ENCODE measurements around the gene RBM22. TPM values are rescaled to one million over a fixed set of nuclear protein-coding genes. Genes with fewer than 3 reads are reported as not detected.
"Not testable (repeated sequence)": the region's sequence is repeated elsewhere in the genome, so short reads cannot be mapped to it uniquely, and the experiment has no call there.

RBM22 gene
- total RNA-seq (100 to 1,000 TPM in 1 of 5 donors, 10 to 100 TPM in 4; 22.8 to 116 (median 27.9) TPM), polyA plus RNA-seq (10 to 100 TPM; 18.9 to 28.0 (median 23.9) TPM)
- long read RNA-seq, donor 1, partial matches to known transcripts = 0 of 5 reads
- long read RNA-seq, donor 1, other reads (novel, unspliced or antisense) = 0 of 5 reads
- long read RNA-seq, donor 2, transcript RBM22-201 (11 exons, 2,342 nt) = major isoform, 6 of 7 reads
- long read RNA-seq, donor 2, partial matches to known transcripts = 0 of 7 reads
- long read RNA-seq, donor 2, other reads (novel, unspliced or antisense) = 0 of 7 reads
- long read RNA-seq, donor 3, partial matches to known transcripts = 0 of 2 reads
- long read RNA-seq, donor 3, other reads (novel, unspliced or antisense) = 0 of 2 reads
- long read RNA-seq, donor 4, partial matches to known transcripts = 0 of 1 reads
- long read RNA-seq, donor 4, other reads (novel, unspliced or antisense) = 0 of 1 reads
- long read RNA-seq, donor 5, partial matches to known transcripts = 0 of 7 reads
- long read RNA-seq, donor 5, other reads (novel, unspliced or antisense) = 0 of 7 reads
- long read RNA-seq, donor 6, transcript RBM22-201 (11 exons, 2,342 nt) = major isoform, 13 of 19 reads
- long read RNA-seq, donor 6, partial matches to known transcripts = 0 of 19 reads
- long read RNA-seq, donor 6, other reads (novel, unspliced or antisense) = 0 of 19 reads
- long read RNA-seq, donor 7, partial matches to known transcripts = 16 of 24 reads
- long read RNA-seq, donor 7, other reads (novel, unspliced or antisense) = 0 of 24 reads
- long read RNA-seq, donor 8, transcript RBM22-201 (11 exons, 2,342 nt) = major isoform, 6 of 7 reads
- long read RNA-seq, donor 8, partial matches to known transcripts = 0 of 7 reads
- long read RNA-seq, donor 8, other reads (novel, unspliced or antisense) = 0 of 7 reads
- long read RNA-seq, donor 9, transcript RBM22-201 (11 exons, 2,342 nt) = major isoform, 6 of 11 reads
- long read RNA-seq, donor 9, partial matches to known transcripts = 0 of 11 reads
- long read RNA-seq, donor 9, other reads (novel, unspliced or antisense) = 0 of 11 reads
- long read RNA-seq, donor 10, partial matches to known transcripts = 0 of 8 reads
- long read RNA-seq, donor 10, other reads (novel, unspliced or antisense) = 0 of 8 reads

DNA sequence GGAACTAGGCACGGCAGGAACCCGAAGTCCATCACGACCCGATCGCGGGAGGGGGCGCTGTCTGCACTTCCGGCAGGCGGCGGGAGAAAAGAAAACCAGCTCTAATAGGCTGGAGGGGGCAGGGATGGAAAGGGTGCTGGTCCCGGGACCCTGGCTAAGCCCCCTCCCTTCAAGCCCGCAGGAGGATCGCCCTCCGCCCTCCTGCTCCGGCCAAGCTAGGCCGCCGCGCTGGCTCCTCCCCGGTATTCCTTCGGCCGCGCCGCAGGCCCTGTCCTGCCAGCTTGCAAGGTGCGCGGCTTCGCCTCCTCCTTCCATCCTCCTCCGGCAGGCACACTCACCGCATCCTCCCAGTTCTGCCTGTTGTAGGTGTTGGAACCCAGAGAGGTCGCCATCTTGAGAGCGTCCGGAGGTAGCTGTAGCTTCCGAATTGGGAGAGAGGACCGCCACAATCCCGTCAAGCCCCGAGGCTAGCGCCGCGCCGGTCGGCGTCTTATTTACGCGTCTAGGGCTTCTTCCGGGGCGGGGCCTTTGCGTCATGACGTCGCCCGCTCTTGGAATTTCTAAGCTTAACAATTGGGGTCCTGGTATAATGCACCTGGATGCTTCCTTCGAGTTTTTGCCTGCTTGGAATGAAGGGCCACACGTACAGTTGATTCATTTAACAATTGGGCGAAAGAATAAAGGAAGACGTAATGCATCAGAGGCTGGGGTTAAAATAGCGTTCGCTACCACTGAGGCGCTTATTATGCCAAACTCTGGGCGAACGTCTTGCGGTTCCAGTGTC lies at the start of gene RBM22:
RBM22 (minus strand) TSS at position 469 of the 784 bp plus-strand sequence; CDS start at position 392, 77 bp downstream.
- Histone ChIP-seq H3K36me3 (peaks cover 29 to 34% (median 34%) of the 10 kb centered on the region in 4 donors), H3K4me3 (peak within 1 kb of the TSS; percentile 85 to 100 (median 94)), H3K27me3 (no peaks in the 10 kb centered on the region), H3K4me1 (peaks cover 12 to 27% (median 22%) of the 10 kb centered on the region in 4 donors), H3K27ac (peak within 1 kb of the TSS; percentile 94 to 98 (median 98)), H3K9me3 (no peaks in the 10 kb centered on the region)
- peak; percentile 95 to 98 for DNase-seq
- intact Hi-C loops (cut with DNase I; ENCODE audit: low total_unique reads) = no loop called here
- WGBS, 5 donors = 0 to 1% (median 0%) methylated on average over 44 to 59 of the region's 59 CpGs
- TF ChIP-seq, protein P1, sequence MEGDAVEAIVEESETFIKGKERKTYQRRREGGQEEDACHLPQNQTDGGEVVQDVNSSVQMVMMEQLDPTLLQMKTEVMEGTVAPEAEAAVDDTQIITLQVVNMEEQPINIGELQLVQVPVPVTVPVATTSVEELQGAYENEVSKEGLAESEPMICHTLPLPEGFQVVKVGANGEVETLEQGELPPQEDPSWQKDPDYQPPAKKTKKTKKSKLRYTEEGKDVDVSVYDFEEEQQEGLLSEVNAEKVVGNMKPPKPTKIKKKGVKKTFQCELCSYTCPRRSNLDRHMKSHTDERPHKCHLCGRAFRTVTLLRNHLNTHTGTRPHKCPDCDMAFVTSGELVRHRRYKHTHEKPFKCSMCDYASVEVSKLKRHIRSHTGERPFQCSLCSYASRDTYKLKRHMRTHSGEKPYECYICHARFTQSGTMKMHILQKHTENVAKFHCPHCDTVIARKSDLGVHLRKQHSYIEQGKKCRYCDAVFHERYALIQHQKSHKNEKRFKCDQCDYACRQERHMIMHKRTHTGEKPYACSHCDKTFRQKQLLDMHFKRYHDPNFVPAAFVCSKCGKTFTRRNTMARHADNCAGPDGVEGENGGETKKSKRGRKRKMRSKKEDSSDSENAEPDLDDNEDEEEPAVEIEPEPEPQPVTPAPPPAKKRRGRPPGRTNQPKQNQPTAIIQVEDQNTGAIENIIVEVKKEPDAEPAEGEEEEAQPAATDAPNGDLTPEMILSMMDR (IDR thresholded peaks at IDR 0.05) = peak in 5 of 7 experiments; percentile 45 to 64 (median 53)
- TF ChIP-seq POLR2A (IDR thresholded peaks at IDR 0.05) = peak in 1 of 4 donors; percentile 55
- TF ChIP-seq EP300 (IDR thresholded peaks at IDR 0.05) = no peak
- TF ChIP-seq POLR2AphosphoS5 (IDR thresholded peaks at IDR 0.05) = peak; percentile 93 to 95 (median 95)

DNA sequence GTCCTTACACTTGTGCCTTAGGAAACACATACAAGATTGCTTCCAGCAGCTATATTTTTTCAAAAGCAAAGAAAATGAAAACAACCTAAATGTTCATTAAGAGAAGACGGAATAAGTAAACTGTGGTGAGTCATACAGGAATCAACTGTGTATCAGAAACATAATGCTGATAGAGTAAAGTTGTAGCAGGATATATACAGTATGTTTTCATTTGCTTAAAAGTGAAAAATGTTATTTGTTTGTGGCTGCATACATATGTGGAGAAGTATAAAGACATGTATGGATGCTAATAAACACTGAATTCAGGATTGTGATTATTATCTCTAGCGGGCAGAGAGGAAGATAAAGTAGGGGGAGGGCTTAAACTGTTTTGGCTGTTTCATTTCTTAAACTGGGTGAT lies 49.6 kb upstream of the RBM22 start:
- 18 to 43% (median 38%) methylated on average over 2 of the region's 2 CpGs for WGBS, 5 donors
- Histone ChIP-seq H3K9me3 (no peaks in the 10 kb centered on the region), H3K27ac (peak overlapping the region in 2 of 5 donors; percentile 39 to 77), H3K27me3 (no peaks in the 10 kb centered on the region), H3K4me3 (no peak overlapping the region), H3K36me3 (peaks cover 17 to 58% (median 49%) of the 10 kb centered on the region in 4 donors), H3K4me1 (peaks cover 24 to 67% (median 50%) of the 10 kb centered on the region in 4 donors)
- DNase-seq = no peak
- intact Hi-C loops (cut with DNase I; ENCODE audit: low total_unique reads) = no loop called here
- TF ChIP-seq EP300 (IDR thresholded peaks at IDR 0.05) = no peak
- TF ChIP-seq POLR2AphosphoS5 (IDR thresholded peaks at IDR 0.05) = no peak
- TF ChIP-seq, protein P1 (IDR thresholded peaks at IDR 0.05) = no peak
- TF ChIP-seq POLR2A (IDR thresholded peaks at IDR 0.05) = no peak

DNA sequence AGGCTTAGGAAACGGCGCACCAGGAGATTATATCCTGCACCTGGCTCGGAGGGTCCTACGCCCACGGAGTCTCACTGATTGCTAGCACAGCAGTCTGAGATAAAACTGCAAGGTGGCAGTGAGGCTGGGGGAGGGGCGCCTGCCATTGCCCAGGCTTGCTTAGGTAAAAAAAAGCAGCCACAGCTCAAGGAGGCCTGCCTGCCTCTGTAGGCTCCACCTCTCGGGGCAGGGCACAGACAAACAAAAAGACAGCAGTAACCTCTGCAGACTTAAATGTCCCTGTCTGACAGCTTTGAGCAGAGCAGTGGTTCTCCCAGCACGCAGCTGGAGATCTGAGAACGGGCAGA lies 42.3 kb upstream of the RBM22 start:
- H3K27ac ChIP-seq; intact Hi-C loops (cut with DNase I; ENCODE audit: low total_unique reads); H3K27me3 ChIP-seq; H3K9me3 ChIP-seq; H3K4me3 ChIP-seq: not testable (repeated sequence)
- Histone ChIP-seq H3K4me1 (peaks cover 0 to 29% (median 7%) of the 10 kb centered on the region in 4 donors), H3K36me3 (peaks cover 0 to 33% (median 31%) of the 10 kb centered on the region in 4 donors)
- peak in 1 of 2 donors; percentile 31 for DNase-seq
- 88 to 97% (median 94%) methylated on average over 6 to 9 of the region's 9 CpGs for WGBS, 5 donors

DNA sequence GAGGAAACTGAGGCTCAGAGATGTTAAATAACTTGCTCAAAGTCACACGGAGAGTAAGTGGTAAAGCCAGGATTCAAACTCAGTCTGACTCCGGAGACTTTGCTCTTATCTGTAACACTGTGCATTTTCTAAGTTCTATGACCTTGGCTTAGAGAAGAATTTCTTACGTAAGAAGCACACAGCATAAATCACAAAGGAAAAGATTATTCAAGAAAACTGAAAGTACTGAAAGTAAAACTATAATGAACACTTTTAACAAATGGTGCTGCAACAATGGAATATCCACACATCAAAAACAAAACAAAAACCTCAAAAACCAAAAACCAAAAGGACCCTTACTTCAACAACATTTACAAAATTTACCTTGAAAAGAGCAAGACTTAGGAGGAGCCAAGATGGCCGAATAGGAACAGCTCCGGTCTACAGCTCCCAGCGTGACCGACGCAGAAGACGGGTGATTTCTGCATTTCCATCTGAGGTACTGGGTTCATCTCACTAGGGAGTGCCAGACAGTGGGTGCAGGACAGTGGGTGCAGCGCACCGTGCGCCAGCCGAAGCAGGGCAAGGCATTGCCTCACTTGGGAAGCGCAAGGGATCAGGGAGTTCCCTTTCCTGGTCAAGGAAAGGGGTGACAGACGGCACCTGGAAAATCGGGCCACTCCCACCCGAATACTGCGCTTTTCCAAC lies 41.7 kb upstream of the RBM22 start:
- H3K27ac ChIP-seq; intact Hi-C loops (cut with DNase I; ENCODE audit: low total_unique reads); H3K9me3 ChIP-seq; H3K4me3 ChIP-seq; H3K27me3 ChIP-seq; DNase-seq: not testable (repeated sequence)
- Histone ChIP-seq H3K4me1 (peaks cover 0 to 34% (median 9%) of the 10 kb centered on the region in 4 donors), H3K36me3 (peaks cover 0 to 33% (median 31%) of the 10 kb centered on the region in 4 donors)
- 87 to 94% (median 92%) methylated on average over 18 of the region's 18 CpGs for WGBS, 5 donors
